Measurements from ENCODE around the gene LTC4S.

Gene LTC4S

GRCh38 chr5:179802207-179802883 lies 8.6 kb downstream of the LTC4S start:
- DNase-seq, result no peak
- no peaks in the 10 kb centered on the region for H3K27me3 ChIP-seq (replicated peaks)
- H3K36me3 ChIP-seq (replicated peaks), result peaks cover 42% of the 10 kb centered on the region
- TF ChIP-seq CTCF (IDR thresholded peaks at IDR 0.05; ENCODE audit: low read depth, low read length, missing control alignments), result no peak
- no peak overlapping the region for H3K27ac ChIP-seq
- in situ Hi-C loops (cut with HindIII; ENCODE audit: low pct_ligation_motif_present, low sequenced_read_pairs), result no loop called here
- no peak overlapping the region for H3K4me3 ChIP-seq (ENCODE audit: low read depth, low read length)

GRCh38 chr5:179802950-179803562 lies 9.3 kb downstream of the LTC4S start:
- Histone ChIP-seq H3K36me3 (replicated peaks) (peaks cover 35% of the 10 kb centered on the region), H3K27ac (no peak overlapping the region), H3K27me3 (replicated peaks) (no peaks in the 10 kb centered on the region), H3K4me3 (ENCODE audit: low read depth, low read length) (no peak overlapping the region)
- in situ Hi-C loops (cut with HindIII; ENCODE audit: low pct_ligation_motif_present, low sequenced_read_pairs), result no loop called here
- DNase-seq, result no peak
- TF ChIP-seq CTCF (IDR thresholded peaks at IDR 0.05; ENCODE audit: low read depth, low read length, missing control alignments), result no peak

GRCh38 chr5:179803651-179804554 lies 10.1 kb downstream of the LTC4S start:
- Histone ChIP-seq H3K27ac (no peak overlapping the region), H3K4me3 (ENCODE audit: low read depth, low read length) (no peak overlapping the region), H3K36me3 (replicated peaks) (peaks cover 26% of the 10 kb centered on the region), H3K27me3 (replicated peaks) (no peaks in the 10 kb centered on the region)
- DNase-seq, result no peak
- in situ Hi-C loops (cut with HindIII; ENCODE audit: low pct_ligation_motif_present, low sequenced_read_pairs), result no loop called here
- TF ChIP-seq CTCF (IDR thresholded peaks at IDR 0.05; ENCODE audit: low read depth, low read length, missing control alignments), result no peak

- Histone ChIP-seq H3K27ac (no peak overlapping the region), H3K4me3 (ENCODE audit: low read depth, low read length) (no peak overlapping the region), H3K27me3 (replicated peaks) (no peaks in the 10 kb centered on the region), H3K36me3 (replicated peaks) (peaks cover 20% of the 10 kb centered on the region)
- DNase-seq, result no peak
- in situ Hi-C loops (cut with HindIII; ENCODE audit: low pct_ligation_motif_present, low sequenced_read_pairs), result no loop called here
- TF ChIP-seq CTCF (IDR thresholded peaks at IDR 0.05; ENCODE audit: low read depth, low read length, missing control alignments), result no peak
Observed at GRCh38 chr5:179804555-179804947, 10.8 kb downstream of the LTC4S start.

GRCh38 chr5:179805070-179805528 lies 11.3 kb downstream of the LTC4S start:
- DNase-seq, result no peak
- no peak for TF ChIP-seq CTCF (IDR thresholded peaks at IDR 0.05; ENCODE audit: low read depth, low read length, missing control alignments)
- no peaks in the 10 kb centered on the region for H3K27me3 ChIP-seq (replicated peaks)
- H3K36me3 ChIP-seq (replicated peaks), result peaks cover 14% of the 10 kb centered on the region
- peak overlapping the region; percentile 77 for H3K27ac ChIP-seq
- H3K4me3 ChIP-seq (ENCODE audit: low read depth, low read length), result peak overlapping the region; percentile 74
- in situ Hi-C loops (cut with HindIII; ENCODE audit: low pct_ligation_motif_present, low sequenced_read_pairs), result no loop called here
